Bone marrow (tissue), 2 donors: ENCODE measurements around the gene ARHGAP32.
"Not testable (repeated sequence)": the region's sequence is repeated elsewhere in the genome, so short reads cannot be mapped to it uniquely, and the experiment has no call there.

Experiments
- DNase-seq, 2 donors: peaks; one replicate each; lab custom pipeline; 2025; lab: John Stamatoyannopoulos, UW

Gene ARHGAP32

GRCh38 chr11:129034001-129034400 lies 158.1 kb downstream of the ARHGAP32 start:
- no peak for DNase-seq

- no peak for DNase-seq
These were observed 168.0 kb downstream of the ARHGAP32 start for GRCh38 chr11:129023968-129024676.

- no peak for DNase-seq
These were observed 170.8 kb downstream of the ARHGAP32 start for GRCh38 chr11:129021295-129021694.

GRCh38 chr11:129018991-129019390 lies 173.1 kb downstream of the ARHGAP32 start:
- DNase-seq = no peak

- DNase-seq = no peak
These were observed 174.0 kb downstream of the ARHGAP32 start for GRCh38 chr11:129018126-129018525.

GRCh38 chr11:129013737-129014475 lies 178.2 kb downstream of the ARHGAP32 start:
- no peak for DNase-seq

GRCh38 chr11:129012880-129013279 lies 179.2 kb downstream of the ARHGAP32 start:
- DNase-seq = no peak

- no peak for DNase-seq
These were observed 186.0 kb downstream of the ARHGAP32 start for GRCh38 chr11:129006161-129006560.

GRCh38 chr11:128999165-128999564 lies 193.0 kb downstream of the ARHGAP32 start:
- not testable (repeated sequence) for DNase-seq

- no peak for DNase-seq
These were observed 203.7 kb downstream of the ARHGAP32 start for GRCh38 chr11:128988242-128988970.

- no peak for DNase-seq
These were observed 206.2 kb downstream of the ARHGAP32 start for GRCh38 chr11:128985880-128986279.

- DNase-seq = no peak
These were observed 209.1 kb downstream of the ARHGAP32 start for GRCh38 chr11:128983023-128983422.

GRCh38 chr11:128981254-128981653 lies 210.9 kb downstream of the ARHGAP32 start:
- no peak for DNase-seq

GRCh38 chr11:128970598-128971190 lies 221.4 kb downstream of the ARHGAP32 start:
- DNase-seq = no peak

GRCh38 chr11:128968916-128969315 lies 223.2 kb downstream of the ARHGAP32 start:
- DNase-seq = no peak

- DNase-seq = no peak
These were observed 224.5 kb downstream of the ARHGAP32 start for GRCh38 chr11:128967578-128967977.

- peak in 1 of 2 donors; percentile 9 for DNase-seq
These were observed 226.6 kb downstream of the ARHGAP32 start for GRCh38 chr11:128965485-128965884.

- DNase-seq = no peak
These were observed 227.6 kb downstream of the ARHGAP32 start for GRCh38 chr11:128964463-128964930.

GRCh38 chr11:128963744-128964325 lies 228.3 kb downstream of the ARHGAP32 start:
- DNase-seq = no peak

GRCh38 chr11:128962896-128963295 lies 229.2 kb downstream of the ARHGAP32 start:
- no peak for DNase-seq

- no peak for DNase-seq
These were observed 230.5 kb downstream of the ARHGAP32 start for GRCh38 chr11:128961645-128962044.

- DNase-seq = no peak
These were observed 235.0 kb downstream of the ARHGAP32 start for GRCh38 chr11:128957202-128957482.
